GM19239 (cell line): ENCODE measurements around the gene BPIFB6.
"Not testable (repeated sequence)": the region's sequence is repeated elsewhere in the genome, so short reads cannot be mapped to it uniquely, and the experiment has no call there.

Experiments used
- DNase-seq: peaks from one replicate; pipeline ENCODE4 v3.0.0; 2011; ENCODE audit warnings: low spot score; ENCODE audit not compliant: insufficient read length
- FAIRE-seq: peaks from 2 replicates; lab custom pipeline; 2011; peaks lifted over from hg19 to GRCh38; lab: Jason Lieb, UNC

Gene BPIFB6

DNA sequence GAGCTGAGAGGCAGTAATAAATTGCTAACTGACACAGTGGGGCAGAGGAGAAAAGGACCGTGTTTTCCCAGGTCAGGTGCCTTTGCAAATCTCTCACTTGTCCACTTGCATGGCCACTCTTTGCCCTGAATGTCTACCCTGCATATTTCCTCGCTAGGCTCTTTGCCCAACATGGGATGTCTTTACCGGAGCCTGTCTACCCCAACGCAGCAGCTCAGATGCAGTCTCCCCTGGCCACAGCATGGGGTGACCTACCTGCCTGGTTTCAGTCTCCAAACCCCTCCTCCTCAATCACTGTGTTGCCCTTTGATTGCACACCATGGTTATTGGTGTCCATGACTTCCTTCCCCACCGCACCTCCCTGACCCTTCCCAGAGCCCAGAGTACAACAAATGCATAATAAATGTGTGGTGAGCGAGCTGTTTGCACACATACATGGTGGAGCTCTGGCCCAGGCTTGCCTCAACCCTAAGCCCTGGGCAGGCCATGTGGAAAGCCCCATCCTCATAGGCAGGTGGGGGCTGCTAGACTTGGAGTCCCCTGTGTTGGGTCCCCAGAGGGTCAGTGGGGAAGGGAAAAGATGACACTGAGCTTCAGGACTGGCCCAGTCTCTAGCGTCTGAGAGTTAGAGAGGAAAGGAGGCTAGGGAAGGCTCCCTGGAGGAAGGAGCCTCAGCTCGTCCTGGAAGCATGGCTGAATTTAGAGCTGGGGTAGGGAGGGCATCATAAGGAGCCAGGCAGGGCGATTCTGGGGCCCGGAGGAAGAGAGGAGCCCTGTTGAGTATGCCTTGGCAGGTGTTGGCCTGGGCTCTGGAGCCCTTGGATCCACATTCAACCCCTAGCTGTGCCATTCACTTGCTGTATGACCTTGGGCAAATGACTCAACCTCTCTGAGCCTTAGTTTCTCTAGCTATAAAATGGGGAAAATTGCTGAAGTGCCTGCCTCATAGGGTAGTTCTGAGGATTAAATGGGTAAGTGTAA, 4.4 kb upstream of the BPIFB6 start:
- no peak for DNase-seq
- no peak for FAIRE-seq

DNA sequence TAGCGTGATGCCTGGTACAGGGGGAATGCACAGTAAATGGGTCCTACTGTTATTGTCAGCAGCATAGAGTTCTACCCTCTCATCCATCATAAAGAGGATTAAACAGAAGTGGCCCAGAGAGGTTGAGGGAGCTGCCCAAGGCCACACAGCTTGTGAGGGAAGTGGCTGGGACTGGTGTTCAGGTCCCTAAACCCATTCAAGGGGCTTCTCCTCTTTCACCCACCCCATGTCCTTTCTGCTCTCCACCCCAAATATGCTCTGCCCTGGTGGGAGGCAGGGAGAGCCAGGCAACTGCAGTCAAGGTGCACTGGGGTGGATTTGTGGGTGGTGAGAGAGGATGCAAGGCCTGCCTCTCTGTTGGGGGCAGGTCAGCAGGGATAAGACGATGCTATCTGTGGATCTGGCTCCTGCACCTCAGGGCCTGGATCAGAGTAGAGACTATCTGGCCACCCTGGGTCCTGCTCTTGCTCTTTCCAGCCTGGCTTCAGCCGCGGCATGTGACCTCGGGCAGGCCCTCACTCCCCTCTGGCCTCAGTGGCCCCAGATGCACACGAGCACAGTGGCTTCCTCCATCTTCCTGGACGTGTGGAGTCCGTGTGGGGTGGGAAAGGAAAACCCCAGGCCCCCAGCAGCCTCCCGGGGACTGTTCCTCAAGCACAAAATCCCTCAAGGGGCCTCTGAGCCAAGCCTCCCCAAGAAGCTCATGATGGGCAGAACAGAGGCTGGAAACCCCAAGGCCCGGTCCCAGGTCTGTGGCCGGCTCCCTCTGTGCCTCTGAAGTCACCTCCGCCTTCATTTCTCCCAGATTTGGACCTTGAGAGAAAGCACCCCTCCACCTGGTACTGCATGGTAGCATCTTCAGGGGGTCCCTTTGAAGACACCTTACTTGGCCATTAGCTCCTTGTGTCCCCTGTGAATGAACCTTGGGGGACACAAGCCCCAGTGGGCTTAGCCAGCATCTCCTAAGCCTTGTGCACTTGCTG, 3.4 kb upstream of the BPIFB6 start:
- no peak for FAIRE-seq
- no peak for DNase-seq

DNA sequence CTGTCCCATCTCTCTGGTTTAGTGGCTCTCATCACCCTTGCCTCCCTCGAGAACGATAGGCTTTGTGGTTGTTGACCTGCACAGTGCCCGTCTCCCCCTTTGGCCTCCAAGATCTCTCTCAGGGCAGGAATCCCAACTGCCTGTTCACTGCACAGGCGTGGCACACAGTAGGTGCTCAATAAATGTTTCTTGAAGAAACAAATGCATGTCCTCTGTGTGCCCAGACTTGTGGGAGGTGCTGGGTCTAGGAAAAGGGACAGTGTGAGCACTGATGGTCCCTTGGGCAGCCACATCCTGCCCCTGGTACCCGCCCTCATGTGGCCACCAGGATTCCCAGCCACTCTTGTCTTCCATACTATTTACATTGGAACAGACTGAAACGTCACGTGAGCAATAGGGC, 2.6 kb upstream of the BPIFB6 start:
- DNase-seq: no peak
- FAIRE-seq: no peak

DNA sequence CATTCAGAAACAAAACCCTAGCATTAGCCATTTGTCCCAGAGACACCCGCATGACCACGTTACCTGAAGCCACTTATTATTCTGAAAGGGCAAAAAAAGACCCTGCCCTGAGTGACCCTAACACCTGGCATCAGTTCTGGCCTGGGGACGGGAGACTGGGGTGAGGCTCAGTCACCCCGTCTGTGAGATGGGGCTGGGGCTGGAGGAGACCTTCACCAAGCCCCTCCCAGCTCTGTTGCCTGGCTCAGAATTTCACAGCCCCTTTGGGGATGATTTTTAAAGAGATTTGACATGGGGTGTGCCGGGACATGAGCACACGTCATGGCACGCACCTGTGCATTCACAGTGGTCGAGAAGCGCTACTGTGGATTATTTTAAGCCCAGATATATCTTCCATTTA, 1.4 kb upstream of the BPIFB6 start:
- DNase-seq: no peak
- FAIRE-seq: no peak

DNA sequence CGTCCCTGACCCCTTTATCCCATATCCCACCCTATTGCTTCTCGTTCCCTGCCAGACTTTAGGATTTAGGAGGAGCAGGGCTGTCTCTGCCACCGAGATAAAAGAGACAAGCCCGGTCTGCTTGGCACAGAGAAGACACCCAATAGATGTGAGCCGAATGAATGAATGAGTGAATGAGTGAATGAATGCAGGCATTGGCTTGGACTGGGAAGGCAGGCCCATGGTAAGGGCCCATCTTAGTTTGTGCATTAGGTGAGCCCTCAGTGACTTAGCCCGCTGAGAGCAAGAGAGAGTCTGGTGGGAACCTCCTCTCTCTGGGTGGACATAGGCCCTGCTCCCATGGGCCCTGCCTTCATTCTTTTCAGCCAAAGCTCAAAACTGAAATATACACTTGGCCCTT, 879 bp upstream of the BPIFB6 start:
- FAIRE-seq (no peak), DNase-seq (no peak)

DNA sequence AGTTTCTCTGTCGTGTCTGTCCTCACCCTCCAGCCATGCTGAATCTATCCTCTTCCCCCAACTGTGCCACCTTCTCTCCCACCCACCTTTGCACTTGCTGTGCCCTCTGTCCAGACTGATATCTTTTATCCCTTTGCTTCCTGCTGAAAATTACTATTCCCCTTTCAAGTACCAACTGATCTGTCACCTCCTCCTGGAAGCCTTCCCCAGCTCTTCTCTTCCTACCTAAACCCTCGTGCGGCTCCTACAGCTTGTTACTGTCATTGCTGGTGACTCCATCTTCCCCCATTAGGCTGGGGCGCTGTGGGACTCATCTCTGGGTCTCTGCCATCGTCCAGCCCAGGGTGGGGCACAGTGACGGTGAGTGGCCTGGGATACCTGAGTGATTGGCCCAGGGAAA, 1.1 kb downstream of the BPIFB6 start:
- FAIRE-seq: no peak
- DNase-seq: no peak

DNA sequence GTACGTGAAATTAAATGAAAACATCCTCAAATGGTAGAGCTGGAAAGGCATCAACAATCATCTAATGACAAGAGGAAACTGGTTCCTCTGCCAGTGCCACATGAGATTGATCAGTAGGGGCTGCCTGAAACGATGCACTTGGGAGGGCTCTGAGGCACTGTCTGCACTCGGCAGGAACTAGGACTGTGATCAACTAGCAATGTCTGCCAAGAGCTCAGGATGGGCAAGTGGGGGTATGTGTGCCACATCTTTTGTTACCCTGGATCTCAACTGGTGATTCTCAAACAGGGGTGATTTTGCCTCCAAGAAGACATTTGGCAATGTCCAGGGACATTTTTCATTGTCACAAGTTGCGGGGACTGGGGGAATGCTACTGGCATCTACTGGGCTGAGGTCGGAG, 1.9 kb downstream of the BPIFB6 start:
- FAIRE-seq (no peak), DNase-seq (no peak)

DNA sequence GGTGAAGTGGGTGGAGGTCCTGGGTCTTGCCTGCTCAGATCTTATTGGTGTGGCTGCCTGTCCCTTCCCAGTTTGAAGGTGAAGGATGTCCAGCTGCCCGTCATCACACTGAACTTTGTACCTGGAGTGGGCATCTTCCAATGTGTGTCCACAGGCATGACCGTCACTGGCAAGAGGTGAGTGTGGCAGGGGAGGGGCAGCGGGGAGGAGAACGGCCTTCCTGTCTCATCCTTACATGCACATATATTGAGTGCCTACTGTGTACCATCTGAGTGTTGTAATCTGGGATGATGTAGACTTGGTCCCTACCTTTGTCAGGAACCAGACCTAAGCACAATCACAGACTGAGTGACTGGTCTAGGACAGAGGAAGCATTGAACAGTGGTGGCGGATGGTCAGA, 2.7 kb downstream of the BPIFB6 start:
- DNase-seq (no peak), FAIRE-seq (no peak)

DNA sequence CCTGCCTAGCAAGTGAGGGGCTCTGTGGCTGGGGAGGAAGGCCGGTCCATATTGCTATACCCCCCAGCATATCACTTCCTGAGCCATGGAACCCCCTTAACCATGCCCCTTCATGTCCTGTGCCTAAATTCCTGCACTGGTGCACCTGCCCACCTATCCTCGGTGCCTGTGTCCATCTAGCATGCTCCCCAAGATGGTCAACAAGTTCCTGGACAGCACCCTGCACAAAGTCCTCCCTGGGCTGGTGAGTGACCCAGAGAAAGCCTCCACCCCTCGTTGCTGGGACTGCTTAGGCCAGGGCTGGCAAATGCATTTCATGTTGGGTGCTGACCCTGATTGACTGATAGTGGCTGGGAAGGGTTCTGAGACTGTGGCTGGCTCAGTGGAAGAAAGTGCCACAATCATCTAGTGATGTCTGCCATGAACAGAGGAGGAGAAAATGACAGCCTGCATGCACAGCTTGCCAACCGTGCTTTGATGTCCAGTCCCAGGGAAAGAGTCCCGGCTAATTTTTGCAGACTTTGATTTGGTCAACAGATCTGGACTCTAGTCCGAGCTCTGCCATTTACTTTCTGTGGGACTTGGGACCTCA, 3.5 kb downstream of the BPIFB6 start:
- DNase-seq: no peak
- FAIRE-seq: no peak

DNA sequence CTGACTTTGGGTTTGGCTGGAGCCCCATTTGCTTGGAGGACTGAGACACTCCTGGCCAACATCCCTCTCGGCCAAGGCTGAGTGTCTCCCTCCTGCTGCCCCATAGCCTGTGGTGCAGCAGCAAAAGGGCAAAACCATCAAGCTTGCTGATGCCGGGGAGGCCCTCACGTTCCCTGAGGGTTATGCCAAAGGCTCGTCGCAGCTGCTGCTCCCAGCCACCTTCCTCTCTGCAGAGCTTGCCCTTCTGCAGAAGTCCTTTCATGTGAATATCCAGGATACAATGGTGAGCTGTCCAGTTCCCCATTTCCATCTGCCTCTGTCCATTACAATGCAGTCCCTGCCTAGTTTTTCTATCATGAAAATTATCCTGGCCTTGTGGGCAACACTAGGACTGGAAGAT, 6.0 kb downstream of the BPIFB6 start:
- no peak for DNase-seq

DNA sequence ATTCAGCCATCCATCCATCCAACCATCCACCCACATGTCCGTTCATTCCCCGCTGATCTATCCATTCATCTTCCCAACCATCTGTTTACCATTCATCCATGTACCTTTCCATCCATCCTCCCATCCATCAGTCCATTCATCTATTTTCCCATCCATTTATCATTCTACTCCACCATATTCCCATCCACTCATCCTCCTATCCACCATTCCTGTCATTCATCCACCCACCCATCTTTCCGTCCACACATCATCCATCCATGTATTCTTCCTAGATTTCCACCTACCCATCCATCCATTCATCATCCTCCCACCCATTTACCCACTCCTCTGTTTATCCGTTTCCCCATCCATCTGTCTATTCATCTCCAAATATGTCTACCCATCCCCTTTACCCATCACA, 6.8 kb downstream of the BPIFB6 start:
- FAIRE-seq (no peak), DNase-seq (no peak)

More for the DNA sequence above, 6.0 kb downstream of the BPIFB6 start:
- FAIRE-seq: no peak

DNA sequence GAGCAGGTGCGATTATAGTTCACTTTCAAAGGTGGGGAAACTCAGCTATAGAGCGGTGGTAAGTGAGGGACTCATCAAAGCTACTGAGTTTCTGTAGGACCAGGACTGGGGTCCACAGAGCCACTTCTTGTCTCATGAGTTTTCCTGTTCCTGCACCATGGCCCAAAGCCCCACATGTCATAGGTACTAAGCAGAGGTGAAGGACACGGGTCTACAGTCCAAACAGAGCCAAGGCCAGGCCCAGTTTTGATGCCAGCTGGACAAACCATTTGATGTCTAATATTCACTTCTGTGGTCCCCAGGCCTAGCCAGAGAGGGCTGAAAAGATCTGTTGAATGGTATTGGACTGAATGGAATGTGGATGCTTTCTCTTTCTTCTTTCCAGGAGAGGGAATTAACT, 11.0 kb downstream of the BPIFB6 start:
- FAIRE-seq (no peak), DNase-seq (no peak)

DNA sequence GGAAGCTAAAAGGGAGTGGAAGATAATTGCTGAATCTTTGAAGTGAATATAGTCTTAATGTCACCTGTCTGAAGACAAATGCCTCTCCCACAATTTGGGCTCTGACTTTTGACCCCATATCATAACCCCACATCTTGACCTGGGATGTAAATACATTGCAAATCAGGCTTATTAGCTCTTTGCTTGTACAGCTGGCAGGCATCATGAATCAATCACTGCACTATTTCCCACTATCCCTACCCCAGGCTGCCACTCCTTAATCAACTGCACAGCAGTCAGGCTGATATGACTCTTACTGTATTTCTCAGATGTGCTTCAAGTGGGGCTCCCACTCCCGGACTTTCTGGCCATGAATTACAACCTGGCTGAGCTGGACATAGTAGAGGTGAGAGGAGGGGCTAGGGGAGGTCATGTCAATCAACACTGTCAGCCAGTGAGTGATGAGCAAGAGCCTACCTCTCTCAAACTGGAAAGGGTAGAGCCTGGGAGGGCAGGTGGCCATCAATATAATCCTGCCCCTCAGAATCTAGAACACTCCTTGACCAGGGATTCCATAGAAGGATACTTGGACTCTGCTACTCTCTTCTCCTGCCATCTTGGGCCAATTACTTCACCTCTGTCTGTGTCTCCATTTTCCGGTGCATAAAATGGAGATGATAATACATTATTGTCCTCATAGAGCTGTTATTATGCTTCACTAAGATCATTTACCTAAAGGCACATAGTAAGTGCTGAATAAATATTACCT, 11.7 kb downstream of the BPIFB6 start:
- no peak for FAIRE-seq
- no peak for DNase-seq

DNA sequence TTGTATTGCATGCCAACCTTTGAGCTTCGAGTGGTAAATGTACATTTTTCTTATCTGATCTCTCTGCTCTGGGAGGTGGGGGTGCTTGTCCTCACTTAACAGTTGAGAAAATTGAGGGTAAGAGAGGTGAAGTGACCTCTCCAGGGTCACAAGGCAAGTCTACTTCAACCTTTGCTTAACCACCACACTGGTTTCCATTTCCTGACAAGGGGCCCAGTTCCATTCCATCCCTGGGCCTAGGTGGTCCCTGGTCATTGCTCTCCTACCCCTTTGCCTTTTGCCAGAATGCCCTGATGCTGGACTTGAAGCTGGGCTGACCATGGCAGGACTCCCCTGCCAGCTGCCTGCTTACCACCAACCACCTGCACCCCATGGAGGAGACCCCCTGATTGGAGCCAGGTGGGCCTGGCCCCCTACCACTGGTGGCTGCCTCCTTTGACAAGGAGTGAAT, 12.3 kb downstream of the BPIFB6 start:
- FAIRE-seq (no peak), DNase-seq (no peak)

DNA sequence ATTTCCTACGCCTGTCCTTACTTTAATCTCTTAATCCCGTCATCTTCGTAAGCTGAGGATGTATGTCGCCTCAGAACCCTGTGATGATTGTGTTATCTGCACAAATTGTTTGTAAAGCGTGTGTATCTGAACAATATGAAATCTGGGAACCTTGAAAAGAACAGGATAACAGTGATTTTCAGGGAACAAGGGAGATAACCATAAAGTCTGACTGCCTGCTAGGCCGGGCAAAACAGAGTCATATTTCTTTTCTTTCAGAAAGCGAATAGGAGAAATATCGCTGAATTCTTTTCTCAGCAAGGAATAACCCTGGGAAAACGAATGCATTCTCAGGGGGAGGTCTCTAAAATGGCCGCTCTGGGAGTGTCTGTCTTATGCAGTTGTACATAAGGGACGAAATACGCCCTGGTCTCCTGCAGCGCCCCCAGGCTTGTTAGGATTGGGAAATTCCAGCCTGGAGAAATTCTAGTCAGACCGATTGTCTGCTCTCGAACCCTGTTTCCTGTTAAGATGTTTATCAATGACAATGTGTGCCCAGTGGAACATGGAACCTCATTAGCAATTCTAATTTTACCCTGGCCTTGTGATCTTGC, 13.8 kb downstream of the BPIFB6 start:
- not testable (repeated sequence) for DNase-seq, FAIRE-seq

DNA sequence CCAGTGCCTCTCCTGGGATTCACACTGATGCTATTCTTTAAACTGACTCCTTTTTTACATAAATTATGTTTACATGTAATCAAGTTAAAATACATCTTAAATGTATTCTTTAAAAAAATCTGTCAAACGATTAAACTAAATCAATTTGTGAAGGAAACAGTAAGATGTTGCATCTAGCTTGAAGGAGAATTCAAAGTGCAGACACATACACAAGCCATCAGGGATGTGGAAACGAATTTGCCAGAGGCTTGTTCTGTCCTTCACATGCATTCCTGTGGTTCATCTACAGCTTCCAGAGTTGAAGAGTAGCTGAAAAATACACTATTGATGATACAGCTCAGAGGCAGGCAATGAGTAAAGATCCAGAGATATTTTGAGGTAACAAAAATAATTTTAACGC, 15.0 kb downstream of the BPIFB6 start:
- FAIRE-seq (no peak), DNase-seq (no peak)

DNA sequence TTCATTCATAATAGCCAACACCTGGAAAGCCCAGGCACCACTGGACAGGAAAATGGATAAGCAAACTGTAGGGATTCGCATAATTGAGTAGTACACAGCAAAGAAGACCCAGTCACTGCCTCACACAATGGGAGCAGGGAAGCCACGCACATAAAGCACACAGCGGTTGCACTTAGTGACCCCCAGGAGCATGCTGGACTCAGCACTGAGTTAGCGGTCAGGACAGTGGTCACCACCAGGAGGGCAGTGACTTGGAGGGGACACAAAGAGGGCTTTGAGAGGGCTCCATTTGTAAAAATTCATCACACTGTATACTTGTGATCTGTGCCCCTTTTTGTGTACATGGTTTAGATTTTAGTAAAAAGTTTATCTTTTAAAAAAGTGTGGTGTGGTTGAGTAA, 19.9 kb downstream of the BPIFB6 start:
- FAIRE-seq: no peak
- no peak for DNase-seq

DNA sequence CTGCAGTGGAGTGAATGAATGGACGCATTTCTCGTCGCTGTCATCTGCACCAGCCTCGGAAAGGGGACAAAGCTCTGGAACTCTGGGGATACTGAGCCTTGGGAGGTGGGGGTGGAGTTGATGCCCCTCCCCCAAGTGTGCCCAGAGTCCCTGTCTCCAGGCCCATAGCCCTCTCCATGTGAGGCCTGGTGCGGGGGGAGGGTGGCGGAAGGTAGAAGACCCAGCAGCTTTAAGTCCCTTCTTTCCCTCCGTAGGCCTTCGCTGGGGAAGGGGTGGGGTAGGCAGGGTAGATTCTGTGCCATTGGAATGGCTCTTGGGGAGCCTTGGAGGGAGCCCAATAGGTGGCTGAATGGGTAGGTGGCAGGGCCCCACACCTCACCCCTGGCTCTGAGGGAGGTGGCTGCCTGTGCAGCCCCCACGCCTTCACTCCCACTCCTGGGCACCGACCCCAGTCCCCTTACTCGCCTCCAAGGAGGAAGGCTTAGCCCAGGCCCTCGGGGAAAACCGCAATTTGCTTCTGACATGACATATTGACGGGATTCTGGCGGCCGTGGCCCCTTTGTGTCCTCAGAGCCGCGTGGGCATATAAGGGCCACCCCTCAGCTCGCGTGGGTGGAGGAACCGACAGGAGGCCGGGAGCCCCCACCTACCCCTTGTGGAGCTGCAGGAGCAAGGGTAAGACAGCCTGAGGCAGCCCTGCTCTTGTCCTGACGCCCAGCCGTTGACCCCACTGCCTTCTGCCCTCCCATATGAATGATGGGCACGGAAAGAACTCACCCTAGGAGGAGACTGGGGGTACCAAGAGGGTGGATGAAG, 22.1 kb downstream of the BPIFB6 start, which contains the start of gene BPIFB3:
BPIFB3 (plus strand) TSS at position 613 of the 816 bp plus-strand sequence. CDS start 1,533 bp downstream, outside the sequence.
- no peak for FAIRE-seq

More for the DNA sequence above, 22.1 kb downstream of the BPIFB6 start, which contains the start of gene BPIFB3:
- no peak for DNase-seq
